ACHN (cell line): ENCODE measurements around the gene AKR1E2.

Source experiments
- DNase-seq: peaks from one replicate; pipeline ENCODE4 v3.0.0-alpha.2; 2015
- in situ Hi-C: cut with HindIII; loops from 2 replicates; pipeline ENCODE4 v1.10.0; 2017; ENCODE audit warnings: low sequenced_read_pairs, low pct_ligation_motif_present, low pct_unique_long_range_greater_than_20kb

Gene AKR1E2

DNA sequence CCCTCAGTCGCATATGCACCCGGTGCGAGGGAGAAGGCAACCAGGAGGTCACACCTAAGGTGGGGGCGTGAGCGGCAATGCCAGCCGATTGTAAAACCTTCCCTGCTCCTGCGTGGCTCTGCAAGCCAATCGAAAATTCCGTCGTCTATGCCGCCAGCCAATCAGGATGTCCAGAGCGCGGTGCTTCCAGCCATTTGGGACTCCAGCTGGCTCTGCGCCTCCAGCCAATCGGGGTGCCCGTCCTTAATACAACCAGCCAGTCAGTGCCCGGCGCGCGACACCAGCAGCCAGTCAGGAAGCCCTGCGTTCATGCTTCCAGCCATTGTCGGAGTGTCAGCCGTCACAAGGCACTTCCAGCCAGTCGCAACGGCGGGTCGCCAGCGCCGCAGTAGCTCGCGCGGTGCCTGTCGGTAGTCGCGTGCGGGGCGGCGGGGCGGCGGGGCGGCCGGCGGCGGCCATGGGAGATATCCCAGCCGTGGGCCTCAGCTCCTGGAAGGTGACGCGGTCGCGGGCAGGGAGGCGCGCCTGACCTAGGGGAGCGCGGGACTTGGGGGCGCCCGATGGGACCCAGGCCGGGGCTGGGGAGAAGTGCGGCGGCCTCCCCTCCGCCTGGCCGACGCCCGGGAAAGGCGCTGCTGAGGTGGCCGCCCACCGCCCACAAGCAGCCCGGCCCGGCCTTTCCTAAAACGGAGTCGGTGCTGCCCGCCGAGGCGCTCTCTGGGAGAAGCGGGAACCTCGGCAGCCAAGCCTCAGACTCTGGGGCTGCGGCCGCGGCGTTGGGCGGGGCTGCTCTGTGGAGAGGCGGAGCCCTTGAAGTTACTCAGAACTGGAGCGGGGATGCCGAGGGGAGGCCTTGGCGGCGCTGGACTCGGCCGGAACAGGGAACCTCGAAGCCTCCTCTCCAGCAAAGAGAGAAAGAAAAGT, at the start of gene AKR1E2:
TSS of gene AKR1E2 (plus strand) at position 340 of the 924 bp plus-strand sequence. CDS start at position 458, 118 bp downstream.
- in situ Hi-C loops, result no loop called here
- DNase-seq, result peak; percentile 82

GRCh38 chr10:4776234-4776638, 49.8 kb upstream of the AKR1E2 start:
- in situ Hi-C loops, result no loop called here
- DNase-seq, result no peak

GRCh38 chr10:4778761-4779160, 47.2 kb upstream of the AKR1E2 start:
- in situ Hi-C loops, result no loop called here
- no peak for DNase-seq

DNA sequence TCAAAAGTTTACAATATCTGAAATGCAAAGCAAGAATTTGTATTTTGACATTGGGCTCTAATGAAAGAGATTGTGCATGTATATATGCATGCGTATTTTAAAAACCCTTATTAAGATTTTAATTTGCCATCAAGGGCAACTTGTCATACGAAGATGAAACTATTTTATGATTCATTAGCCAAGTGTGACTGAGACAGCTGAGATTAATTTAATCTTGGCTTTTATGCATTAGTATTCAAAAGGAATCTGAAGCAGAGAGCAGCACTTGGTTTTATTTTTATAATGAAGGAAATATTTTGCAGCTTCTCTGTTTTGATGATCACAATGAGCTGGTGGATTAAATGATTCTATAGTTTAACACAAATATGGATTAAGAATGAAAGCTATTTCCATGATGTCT, 45.9 kb upstream of the AKR1E2 start:
- in situ Hi-C loops, result no loop called here
- no peak for DNase-seq

DNA sequence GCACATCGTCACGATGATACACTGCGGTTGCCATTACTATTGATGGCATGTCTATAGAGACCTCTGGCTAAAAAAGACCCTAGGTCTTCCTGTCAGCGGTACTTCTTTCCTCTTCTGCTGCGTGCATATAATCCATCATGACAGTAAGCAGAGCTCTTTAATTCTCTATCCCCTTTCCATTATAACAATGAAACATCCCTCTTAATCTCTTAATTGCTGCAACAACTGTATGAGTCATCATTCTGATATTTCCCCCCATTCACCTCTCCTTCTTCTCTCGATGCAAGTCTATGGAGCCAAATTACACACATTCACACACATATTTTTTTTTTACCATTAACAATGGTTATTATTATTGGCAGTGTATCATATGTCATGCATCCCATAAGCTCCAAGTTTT, 45.2 kb upstream of the AKR1E2 start:
- in situ Hi-C loops, result no loop called here
- DNase-seq, result no peak

DNA sequence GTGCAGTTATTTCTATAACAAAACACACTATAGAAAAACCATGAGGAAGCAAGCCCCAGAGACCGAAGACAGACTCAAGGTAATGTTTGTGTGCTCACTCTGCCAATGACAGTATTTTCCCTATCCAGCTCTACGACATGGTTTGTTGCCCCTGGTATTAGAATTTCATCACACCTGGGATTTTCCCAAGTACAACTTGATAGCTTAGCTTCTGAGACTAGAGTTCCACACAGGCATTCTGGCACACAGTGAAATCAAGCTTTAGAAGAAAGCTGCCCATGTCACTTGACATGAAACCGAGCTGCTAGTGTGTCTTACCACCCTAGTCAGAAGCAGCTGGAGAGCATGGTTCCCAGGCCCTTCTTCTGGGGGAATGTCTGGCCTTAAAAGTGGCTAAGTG, 44.1 kb upstream of the AKR1E2 start:
- in situ Hi-C loops, result no loop called here
- DNase-seq, result no peak

GRCh38 chr10:4784667-4785333, 41.2 kb upstream of the AKR1E2 start:
- no peak for DNase-seq
- in situ Hi-C loops, result no loop called here

DNA sequence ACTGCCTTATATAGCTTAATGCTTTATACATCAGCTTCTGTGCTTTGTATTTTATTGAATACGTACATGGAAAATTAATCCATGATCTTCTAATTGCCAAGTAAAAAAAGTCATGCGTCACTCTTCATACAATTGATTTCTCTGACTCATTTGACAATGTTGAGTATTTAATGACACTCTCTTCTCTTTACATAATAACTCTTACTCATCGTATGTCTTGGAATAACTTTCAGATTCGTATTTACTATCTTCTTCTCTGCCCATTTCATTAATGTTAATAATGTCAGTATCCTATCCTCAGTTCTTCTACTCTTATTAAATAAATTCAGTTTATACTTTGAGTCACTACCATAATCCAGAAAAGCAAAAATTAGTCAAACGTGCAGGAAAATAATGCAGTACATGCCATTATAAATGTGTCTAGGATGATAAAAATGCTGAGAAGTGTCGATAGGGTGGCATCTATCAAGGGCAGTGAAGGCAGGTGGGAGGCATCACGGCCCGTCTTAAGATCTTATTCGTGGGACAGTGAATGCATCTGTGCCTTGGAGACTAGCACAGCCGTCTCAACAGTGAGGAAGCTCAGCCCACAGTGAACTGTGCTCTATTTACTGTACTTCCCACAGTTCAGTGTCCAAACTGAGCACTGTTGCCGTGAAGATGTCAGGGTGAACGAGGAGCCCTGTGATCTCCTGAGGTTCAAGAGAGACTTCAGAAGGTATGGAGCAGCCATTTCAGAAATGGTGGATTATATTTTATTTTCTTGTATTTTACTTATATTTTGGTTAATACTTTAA, 39.8 kb upstream of the AKR1E2 start:
- in situ Hi-C loops, result no loop called here
- no peak for DNase-seq

DNA sequence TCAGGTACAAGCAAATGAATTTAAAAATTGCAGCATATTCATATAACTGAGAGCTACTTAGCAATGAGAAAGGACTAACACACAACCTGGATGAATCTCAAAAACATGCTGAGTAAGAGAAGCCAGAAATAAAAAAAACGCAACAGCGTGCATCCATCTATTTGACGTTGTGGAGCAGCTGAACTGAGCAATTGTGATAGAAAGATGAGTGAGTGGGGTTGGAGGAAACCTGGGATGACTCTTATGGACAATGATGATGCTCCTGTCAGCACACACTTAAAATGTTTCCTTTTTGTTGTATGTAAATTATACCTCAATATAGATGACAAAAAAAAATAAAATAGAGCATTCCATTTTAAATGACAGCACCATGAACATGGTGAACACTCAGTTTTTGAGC, 36.0 kb upstream of the AKR1E2 start:
- no peak for DNase-seq
- in situ Hi-C loops, result no loop called here

DNA sequence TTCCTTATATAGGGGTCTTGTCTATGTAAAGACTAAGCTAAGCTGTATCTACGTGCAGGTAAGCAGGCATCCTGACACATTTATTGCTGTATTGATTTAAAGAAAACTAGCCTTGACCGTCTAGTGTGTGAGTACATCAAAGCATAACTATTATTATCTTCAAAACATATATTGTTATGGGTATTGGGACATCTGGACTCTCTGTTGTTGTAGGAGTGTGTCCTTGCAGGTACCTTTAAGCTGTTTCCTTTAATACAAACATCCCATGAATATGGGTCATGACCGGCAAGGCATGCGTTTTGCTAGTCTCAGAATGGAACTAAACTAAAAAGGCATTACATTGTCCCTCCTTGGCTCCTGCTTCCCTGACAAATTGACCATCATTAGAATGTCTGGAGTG, 35.1 kb upstream of the AKR1E2 start:
- no peak for DNase-seq
- in situ Hi-C loops, result no loop called here

DNA sequence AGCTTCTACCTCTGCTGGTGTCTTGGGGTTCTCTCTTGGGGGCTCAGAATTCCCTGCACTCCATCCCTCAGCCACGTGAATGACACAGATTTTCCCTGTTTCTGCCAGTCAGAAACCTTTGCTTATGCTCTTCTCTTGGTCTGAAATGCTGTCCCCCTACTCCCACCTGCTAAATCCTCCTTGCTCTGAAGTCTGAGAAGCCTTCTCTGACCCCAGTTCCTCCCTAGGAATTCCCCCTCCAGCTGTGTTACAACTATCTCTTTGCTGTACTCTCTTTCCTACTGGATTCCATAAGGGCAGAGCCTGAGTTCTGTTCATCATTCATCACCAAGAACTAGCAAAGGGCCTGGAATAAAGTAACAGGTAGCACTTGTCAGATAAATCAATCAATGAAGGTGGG, 33.6 kb upstream of the AKR1E2 start:
- in situ Hi-C loops, result no loop called here
- DNase-seq, result no peak

GRCh38 chr10:4801405-4801804, 24.6 kb upstream of the AKR1E2 start:
- in situ Hi-C loops, result no loop called here
- DNase-seq, result no peak

GRCh38 chr10:4802711-4803487, 23.1 kb upstream of the AKR1E2 start:
- in situ Hi-C loops, result no loop called here
- DNase-seq, result no peak

GRCh38 chr10:4803822-4804221, 22.2 kb upstream of the AKR1E2 start:
- in situ Hi-C loops, result no loop called here
- no peak for DNase-seq

DNA sequence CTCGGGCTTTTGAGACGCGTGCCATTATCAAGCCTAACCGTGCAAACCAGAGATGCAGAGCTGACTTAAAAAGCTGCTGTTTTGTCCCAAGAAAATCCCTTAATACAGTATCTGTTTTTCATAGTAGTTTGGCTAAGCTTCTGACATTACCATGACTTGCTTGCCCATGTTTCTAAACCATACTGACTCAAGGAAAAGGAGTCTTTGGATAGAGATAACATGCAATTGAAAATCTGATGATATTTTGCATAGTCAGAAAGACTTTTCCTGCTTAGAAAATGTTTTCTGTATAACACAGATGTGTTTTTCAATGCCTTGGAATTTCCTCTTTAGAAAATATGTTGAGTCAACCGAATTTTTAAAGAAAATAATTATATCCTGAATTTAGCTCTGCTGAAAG, 21.5 kb upstream of the AKR1E2 start:
- no peak for DNase-seq
- in situ Hi-C loops, result no loop called here

- in situ Hi-C loops, result no loop called here
- no peak for DNase-seq
These were observed 19.5 kb upstream of the AKR1E2 start for GRCh38 chr10:4806534-4806933.

GRCh38 chr10:4807761-4808507, 18.1 kb upstream of the AKR1E2 start:
- in situ Hi-C loops, result no loop called here
- DNase-seq, result peak; percentile 84

GRCh38 chr10:4809156-4809555, 16.9 kb upstream of the AKR1E2 start:
- in situ Hi-C loops, result no loop called here
- no peak for DNase-seq
